Stimulated activated CD8-positive, alpha-beta memory T cell treated with anti-CD3 and anti-CD28 coated beads, Interleukin-4, amount 100 ng/mL, for 24 hours (primary cell): Measurements from ENCODE around the gene MED12L.
A peak's percentile ranks its signal among the peaks of the same experiment; 100 is the strongest.

Source experiments
- DNase-seq: peaks from one replicate; pipeline ENCODE4 v3.0.0-alpha.2; 2020; ENCODE audit warnings: low read depth

The MED12L gene

DNA sequence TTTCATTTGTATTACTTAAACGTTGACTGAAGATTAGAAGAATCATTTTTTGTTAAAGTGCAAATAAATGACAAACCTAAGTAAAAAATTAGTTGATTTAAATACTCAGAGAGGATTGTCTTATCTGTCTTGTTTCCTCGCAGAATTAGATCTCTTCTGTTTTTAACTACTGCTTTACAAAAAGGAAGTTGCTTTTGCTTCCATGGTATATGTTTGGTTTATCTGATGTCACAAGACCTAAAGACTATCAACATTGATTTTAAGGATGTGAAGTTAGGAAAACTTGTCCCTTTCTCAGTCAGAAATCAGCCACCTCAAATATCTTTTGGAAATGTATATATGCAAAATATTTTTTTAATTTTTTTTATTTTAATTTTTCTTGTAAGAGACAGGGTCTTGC is 88.9 kb downstream of the MED12L start:
- DNase-seq, result no peak

- no peak for DNase-seq
These were observed 90.5 kb downstream of the MED12L start for GRCh38 chr3:151175952-151176351.

- DNase-seq, result no peak
These were observed 92.9 kb downstream of the MED12L start for GRCh38 chr3:151178208-151178845.

- no peak for DNase-seq
These were observed 97.0 kb downstream of the MED12L start for GRCh38 chr3:151182349-151183079.

- no peak for DNase-seq
These were observed 97.8 kb downstream of the MED12L start for GRCh38 chr3:151183265-151183671.

- no peak for DNase-seq
These were observed 105.6 kb downstream of the MED12L start for GRCh38 chr3:151191095-151191494.

- DNase-seq, result no peak
These were observed 107.1 kb downstream of the MED12L start for GRCh38 chr3:151192545-151192944.

- no peak for DNase-seq
These were observed 110.4 kb downstream of the MED12L start for GRCh38 chr3:151195826-151196225.

- no peak for DNase-seq
These were observed 111.0 kb downstream of the MED12L start for GRCh38 chr3:151196434-151196833.

DNA sequence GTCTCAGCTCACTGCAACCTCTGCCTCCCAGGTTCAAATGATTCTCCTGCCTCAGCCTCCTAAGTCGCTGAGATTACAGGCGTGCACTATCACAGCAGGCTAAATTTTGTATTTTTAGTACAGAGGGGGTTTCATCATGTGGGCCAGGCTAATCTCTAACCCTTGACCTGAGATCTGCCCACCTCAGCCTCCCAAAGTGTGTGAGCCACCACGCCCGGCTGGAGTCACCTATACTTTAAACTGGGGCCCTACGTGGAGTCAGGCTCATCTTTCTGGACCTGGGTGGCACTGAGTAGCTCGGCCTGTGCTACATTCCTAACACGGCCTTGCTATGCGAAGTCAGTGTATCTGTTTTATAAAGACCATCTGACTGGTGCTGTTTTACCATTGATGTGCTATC is 111.8 kb downstream of the MED12L start:
- DNase-seq, result no peak

DNA sequence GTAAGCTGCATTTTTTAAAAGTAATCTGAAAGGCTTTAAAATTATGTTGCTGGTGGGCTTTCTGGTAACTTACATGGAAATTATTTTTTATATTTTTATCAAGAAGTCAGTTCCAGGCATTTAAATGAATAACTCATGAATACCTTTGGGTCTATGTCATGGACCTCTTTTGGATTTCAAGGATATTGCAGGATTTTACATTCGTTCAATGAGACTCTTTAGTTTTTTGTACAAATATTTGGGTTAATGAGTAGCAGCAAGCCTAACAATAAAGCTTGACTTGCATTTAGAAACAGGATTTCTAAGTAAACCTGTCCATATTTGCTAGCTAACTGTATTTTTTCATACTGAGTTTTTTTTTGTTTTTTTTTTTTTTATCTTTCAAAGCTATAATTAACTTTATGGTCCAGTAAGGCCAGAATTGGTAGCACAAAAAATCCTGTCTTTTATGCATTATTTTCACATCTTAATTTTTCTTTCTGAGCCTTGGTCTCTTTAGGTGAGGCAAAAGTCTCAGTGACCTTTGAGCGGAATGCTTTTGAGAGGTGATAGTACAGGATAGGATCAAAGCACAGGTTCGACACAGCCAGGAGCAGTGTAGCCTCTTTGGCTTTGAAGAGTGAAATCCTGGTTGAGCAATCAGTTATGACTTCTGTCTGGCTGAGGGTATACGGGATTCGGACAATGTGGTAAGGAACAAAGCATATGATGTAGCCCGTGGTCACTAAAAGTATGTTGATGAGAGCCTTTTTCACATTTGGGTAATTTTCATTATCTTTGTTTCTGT is 112.7 kb downstream of the MED12L start:
- DNase-seq, result no peak

DNA sequence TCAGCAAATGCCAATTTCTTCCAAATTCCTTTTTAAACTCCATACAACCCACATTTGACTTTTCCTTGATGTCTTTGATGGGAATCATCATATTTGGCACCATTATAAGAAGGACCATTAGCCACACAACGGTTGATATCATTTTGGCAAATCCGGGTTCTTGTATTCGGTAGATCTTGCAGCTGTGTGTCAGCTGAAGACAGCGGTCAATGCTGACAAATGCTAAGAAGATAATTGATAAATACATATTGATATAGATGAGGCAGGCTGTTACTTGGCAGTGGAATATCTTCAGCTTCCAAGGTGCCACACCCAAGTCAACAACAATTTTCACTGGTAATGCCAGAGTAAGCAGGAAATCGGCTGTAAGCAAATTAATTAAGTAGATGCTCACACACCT is 113.4 kb downstream of the MED12L start:
- DNase-seq, result no peak

DNA sequence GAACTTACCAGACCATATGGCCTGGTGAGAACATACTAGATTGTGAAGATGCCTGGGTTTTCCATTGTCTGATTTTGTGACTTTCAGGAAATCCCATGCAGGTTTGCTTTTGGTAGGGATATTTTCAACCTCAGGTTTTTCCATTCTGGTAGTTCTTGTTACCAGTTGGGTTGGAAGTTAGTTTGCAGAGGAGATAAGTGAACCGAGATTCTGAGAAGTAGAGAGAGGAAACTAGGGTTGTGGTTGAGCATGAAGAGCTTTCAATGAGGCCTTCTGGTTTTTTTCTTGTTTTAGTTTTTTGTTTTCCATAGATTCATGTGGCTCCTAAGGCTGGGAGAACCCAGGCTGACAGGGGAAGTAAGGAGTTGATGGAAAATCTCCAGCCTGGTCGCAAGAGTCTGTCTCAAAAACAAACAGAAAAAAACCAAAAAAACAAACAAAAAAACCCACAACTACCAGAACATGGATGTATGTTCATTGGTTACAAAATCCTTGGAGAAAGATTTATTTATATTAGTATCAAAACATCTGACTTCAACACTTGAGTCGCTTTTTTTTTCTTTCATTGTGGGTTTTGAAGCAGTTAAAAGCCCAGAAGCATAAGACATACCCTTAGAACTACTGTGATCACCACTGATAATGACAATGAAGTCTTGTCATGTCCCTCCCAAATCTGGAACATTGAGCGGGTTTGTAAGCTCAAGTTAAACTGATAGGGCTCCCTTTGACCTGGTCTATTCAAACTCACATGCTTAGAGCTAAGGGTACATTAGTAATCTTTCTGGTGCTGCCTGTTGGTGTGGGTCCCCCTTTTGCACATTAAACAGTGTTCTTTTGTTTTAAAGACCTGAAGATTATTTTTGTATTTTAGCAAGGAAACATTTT is 114.3 kb downstream of the MED12L start:
- no peak for DNase-seq

GRCh38 chr3:151200586-151200985 is 115.1 kb downstream of the MED12L start:
- DNase-seq, result no peak

DNA sequence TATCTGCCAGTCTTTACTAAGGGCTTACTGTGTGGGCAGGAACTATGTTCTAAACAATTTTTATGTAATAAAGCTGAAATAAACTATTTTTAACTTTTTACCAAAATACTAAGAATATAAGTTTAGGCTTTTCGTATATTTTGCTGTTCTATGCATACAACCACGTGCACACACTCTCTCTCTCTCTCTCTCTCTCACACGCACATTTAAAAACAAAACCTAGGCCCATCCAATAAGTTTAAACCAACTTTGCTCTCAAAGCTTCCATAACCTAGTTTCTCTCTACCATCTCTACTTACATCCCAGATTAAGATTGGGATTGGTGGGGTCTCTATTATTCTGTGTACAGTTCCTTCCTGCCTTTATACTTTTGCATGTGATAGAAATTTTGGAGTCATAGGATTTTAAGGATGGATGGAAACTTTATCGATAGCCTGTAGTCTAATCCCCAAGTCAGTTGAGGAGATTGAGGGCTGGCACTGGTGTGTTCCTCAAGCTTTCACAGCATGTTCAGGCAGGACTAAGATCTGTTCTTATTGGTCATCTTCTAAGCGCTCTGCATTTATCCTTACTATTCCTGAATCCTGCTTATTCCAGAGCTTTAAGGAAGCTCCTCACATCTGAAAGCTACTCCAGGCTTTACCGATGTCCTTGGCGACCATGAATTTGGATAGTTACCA is 115.7 kb downstream of the MED12L start:
- DNase-seq, result no peak

DNA sequence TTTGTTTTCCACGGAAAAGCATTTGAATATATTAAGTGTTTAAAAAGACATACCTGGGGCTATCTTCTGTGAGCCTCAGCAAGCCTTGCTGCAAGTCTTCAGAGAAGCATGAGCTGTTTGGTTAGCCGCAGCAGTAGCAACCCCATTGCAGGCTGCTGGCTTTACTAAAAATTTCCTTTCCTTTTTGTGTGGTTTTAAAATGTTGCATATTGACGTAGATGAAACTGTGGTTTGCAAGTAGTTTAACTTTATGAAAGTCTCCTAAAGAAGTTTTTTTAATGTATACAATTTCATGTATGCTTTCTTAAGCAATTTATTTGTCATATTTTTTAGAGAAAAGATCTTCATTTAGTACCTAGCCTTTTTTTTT is 117.6 kb downstream of the MED12L start, which contains the start of gene GPR171:
Gene GPR171 (minus strand): TSS at position 166 of the 370 bp plus-strand sequence. CDS start 3,830 bp downstream, outside the sequence.
- DNase-seq, result peak; percentile 42

DNA sequence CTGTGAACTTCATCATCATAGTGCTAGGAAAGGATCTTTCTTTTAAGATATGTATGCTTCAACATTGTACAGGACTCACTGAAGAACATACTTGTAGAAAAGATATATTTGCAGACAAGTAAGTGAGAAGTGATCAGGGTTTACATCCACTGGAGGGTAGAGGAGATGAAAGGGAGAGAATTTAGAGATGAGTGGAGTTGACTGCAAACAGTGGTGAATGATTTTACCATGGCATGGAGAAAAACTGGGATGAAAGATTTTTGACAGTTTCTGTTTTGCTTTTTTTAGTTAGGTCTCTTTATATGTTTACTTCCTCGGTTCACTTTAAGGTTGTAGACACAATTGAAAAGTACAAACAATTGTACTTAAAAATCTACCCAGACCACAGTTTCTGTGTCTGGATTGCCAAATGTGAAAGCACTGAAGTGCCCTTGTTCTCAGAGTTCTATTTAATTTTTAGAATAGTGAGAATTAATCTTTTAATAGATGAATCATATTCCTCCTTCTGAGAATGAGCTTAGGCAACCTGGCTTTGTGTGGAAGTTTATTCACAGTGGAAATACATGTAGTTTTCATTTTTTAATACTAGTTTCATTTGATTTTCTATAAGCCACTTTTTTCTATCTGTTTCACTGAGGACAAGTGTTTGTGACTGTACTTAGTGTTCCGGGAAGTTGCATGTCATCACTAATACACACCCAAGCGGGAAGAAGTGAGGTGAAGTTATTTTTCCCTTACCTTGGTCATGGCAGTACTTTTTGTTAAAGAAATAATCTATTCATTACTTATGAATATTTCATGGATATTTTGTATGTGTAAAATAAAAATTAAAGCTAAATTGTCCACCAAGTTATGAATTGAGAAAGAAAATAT is 119.3 kb downstream of the MED12L start:
- no peak for DNase-seq

DNA sequence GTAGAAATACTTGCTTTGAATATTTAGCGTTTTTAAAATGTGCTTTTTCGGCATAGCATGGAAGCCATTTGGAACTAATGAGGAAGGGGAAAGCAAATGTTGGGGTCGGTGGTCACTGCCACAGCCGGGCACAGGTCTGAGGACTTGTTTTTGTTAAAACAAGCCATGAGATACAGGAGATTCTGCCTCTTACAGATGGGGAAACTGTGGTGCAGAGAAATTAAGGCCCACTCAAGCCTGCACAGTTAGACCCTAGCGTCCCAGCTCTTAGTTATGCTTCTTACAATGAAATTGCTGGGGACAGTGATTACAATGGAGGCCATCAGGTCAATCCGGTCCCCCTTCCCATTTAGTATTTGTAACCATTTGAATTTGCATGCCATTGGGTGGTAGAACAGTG is 120.0 kb downstream of the MED12L start:
- DNase-seq, result no peak

DNA sequence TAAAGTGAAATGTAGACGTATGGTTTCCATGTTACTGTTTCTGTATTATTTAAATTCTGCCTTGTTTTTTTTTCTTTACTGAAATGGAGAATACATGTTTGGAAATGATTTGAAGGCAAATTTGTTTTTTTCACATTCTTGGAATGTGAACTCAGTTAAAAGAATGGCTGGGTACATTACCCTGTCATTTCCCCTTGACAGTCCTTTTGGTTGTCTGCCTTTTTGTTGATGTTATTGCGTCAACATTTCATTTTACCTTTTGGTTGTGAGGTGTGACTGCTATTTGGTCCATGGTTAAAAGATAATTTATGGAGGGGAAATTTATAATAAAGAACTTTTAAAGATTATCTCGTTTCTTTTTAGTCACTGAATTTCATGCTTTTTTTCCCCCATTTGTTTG is 120.7 kb downstream of the MED12L start:
- DNase-seq, result no peak

DNA sequence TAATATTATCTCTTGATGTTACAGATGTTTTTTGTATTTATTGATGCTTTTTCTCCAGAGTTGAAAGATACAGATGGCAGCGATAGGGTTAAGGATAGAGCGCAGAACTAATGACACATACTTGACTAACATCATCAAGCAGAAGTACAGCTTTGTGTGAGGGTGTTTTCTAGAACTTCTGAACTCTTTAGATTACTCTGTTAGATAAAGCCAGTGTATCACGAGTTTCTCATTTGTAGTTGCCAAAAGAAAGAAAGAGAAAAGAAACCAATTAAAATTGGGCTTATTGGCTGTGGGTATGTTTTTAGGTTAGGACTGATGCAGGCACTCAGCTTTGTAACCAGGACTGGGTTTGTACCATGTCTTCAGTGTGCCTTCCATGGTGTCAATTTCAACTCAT is 124.2 kb downstream of the MED12L start:
- no peak for DNase-seq
